Caco-2 (cell line): ENCODE data around the gene RASGRF1. TPM values are rescaled to one million over a fixed set of nuclear protein-coding genes. Genes with fewer than 3 reads are reported as not detected.

Experiments
- BruUV-seq: library from RNA; stranded (reverse); fragments of 400-500 nt; replicated peaks from 2 replicates; lab custom pipeline; 2021; lab: Mats Ljungman, UMichigan
- CTCF ChIA-PET: fragments of 300-600 bp; sonication (Branson Sonifier 250); formaldehyde crosslinking; loops from one replicate; lab custom pipeline; 2022; ENCODE audit warnings: antibody characterized with exemption; lab: Charles Lee
- POLR2A ChIA-PET: fragments of 300-600 bp; sonication (Branson Sonifier 250); formaldehyde crosslinking; loops from one replicate; lab custom pipeline; 2022; ENCODE audit warnings: antibody characterized with exemption; lab: Charles Lee
- DNase-seq, 2 experiments: peaks; one replicate each; pipeline versions ENCODE4 v3.0.0 to v3.0.0-alpha.2; 2020 to 2022
- H3K27me3 ChIP-seq: replicated peaks from 2 replicates; pipeline ENCODE4 v1.6.0; 2011; ENCODE audit warnings: low read length; ENCODE audit not compliant: control insufficient read depth, insufficient read depth
- H3K36me3 ChIP-seq: 2 replicates; pipeline ENCODE4 v1.5.1; 2011; ENCODE audit warnings: low read length; ENCODE audit not compliant: control insufficient read depth, insufficient read depth
- H3K4me1 ChIP-seq: fragments of 250-450 bp; sonication (Bioruptor Pico); 2 replicates; pipeline ENCODE4 v1.5.1; 2020; ENCODE audit warnings: mild to moderate bottlenecking
- H3K4me3 ChIP-seq: 2 replicates; pipeline ENCODE4 v1.5.1; 2011; ENCODE audit warnings: low read depth, mild to moderate bottlenecking, control low read depth, low read length
- H3K9me3 ChIP-seq: fragments of 250-450 bp; sonication (Bioruptor Pico); 2 replicates; pipeline ENCODE4 v1.5.1; 2020; ENCODE audit warnings: mild to moderate bottlenecking, moderate library complexity
- H3K27ac Mint-ChIP-seq: one replicate; pipeline ENCODE4 v1.8.0; 2022; ENCODE audit warnings: mixed read lengths; ENCODE audit not compliant: unreplicated experiment
- H3K27me3 Mint-ChIP-seq: one replicate; pipeline ENCODE4 v1.8.0; 2022; ENCODE audit warnings: mixed read lengths; ENCODE audit not compliant: insufficient read depth, unreplicated experiment
- H3K36me3 Mint-ChIP-seq: one replicate; pipeline ENCODE4 v1.8.0; 2022; ENCODE audit warnings: mild to moderate bottlenecking, mixed read lengths; ENCODE audit not compliant: insufficient read depth, unreplicated experiment
- H3K4me1 Mint-ChIP-seq: one replicate; pipeline ENCODE4 v1.8.0; 2022; ENCODE audit warnings: low read depth, mixed read lengths; ENCODE audit not compliant: unreplicated experiment
- H3K4me3 Mint-ChIP-seq: one replicate; pipeline ENCODE4 v1.8.0; 2022; ENCODE audit warnings: mild to moderate bottlenecking, moderate library complexity, mixed read lengths; ENCODE audit not compliant: unreplicated experiment
- H3K9me3 Mint-ChIP-seq: one replicate; pipeline ENCODE4 v1.8.0; 2022; ENCODE audit warnings: mixed read lengths; ENCODE audit not compliant: unreplicated experiment
- CTCF ChIP-seq, 2 experiments: fragments of 200-600 bp in 1 of 2; IDR thresholded peaks; 1 replicate in 1 of 2; 2 replicates in 1 of 2; pipeline versions ENCODE4 v1.5.1 to v1.8.0; 2011 to 2022; ENCODE audit warnings: antibody characterized with exemption in 1 of 2, control low read depth in 1 of 2, inconsistent platforms in 1 of 2, low read depth in 1 of 2, low read length in 1 of 2, mild to moderate bottlenecking in 1 of 2, moderate library complexity in 1 of 2; ENCODE audit not compliant: insufficient read depth in 1 of 2, severe bottlenecking in 1 of 2, unreplicated experiment in 1 of 2
- intact Hi-C: fragments of 100-400 bp; cut with micrococcal nuclease; formaldehyde crosslinking; loops from one replicate; pipeline ENCODE4 v1.10.0; 2022; ENCODE audit not compliant: unreplicated experiment
- total RNA-seq: library from RNA; stranded (reverse); gene quantifications from 2 replicates; pipeline ENCODE4 v1.2.3, GENCODE V29; 2022

Gene RASGRF1
- total RNA-seq, 1 experiment from 2014 or later = 0.57 TPM

GRCh38 chr15:79117442-79118204 lies 27.0 kb upstream of the RASGRF1 start:
- DNase-seq = no peak
- H3K27me3 Mint-ChIP-seq = peaks cover 3% of the 10 kb centered on the region
- no peaks in the 10 kb centered on the region for H3K36me3 Mint-ChIP-seq
- no peaks in the 10 kb centered on the region for H3K36me3 ChIP-seq
- ChIA-PET POLR2A (no interaction called here), CTCF (no interaction called here)
- H3K4me1 Mint-ChIP-seq = no peaks in the 10 kb centered on the region
- intact Hi-C loops = no loop called here
- no peak for TF ChIP-seq CTCF (IDR thresholded peaks at IDR 0.05; ENCODE audit: insufficient read depth in 1 of 2, low read depth in 1 of 2, low read length in 1 of 2, severe bottlenecking in 1 of 2, unreplicated experiment in 1 of 2)
- no TSS peak for BruUV-seq
- H3K27ac Mint-ChIP-seq = no peak overlapping the region
- no peaks in the 10 kb centered on the region for H3K9me3 ChIP-seq
- no peaks in the 10 kb centered on the region for H3K27me3 ChIP-seq
- H3K4me3 ChIP-seq = no peak overlapping the region
- no peak overlapping the region for H3K4me3 Mint-ChIP-seq
- H3K9me3 Mint-ChIP-seq = no peaks in the 10 kb centered on the region
- no peaks in the 10 kb centered on the region for H3K4me1 ChIP-seq

GRCh38 chr15:79116771-79117170 lies 26.2 kb upstream of the RASGRF1 start:
- H3K9me3 ChIP-seq = no peaks in the 10 kb centered on the region
- POLR2A ChIA-PET = no interaction called here
- TF ChIP-seq CTCF (IDR thresholded peaks at IDR 0.05; ENCODE audit: insufficient read depth in 1 of 2, low read depth in 1 of 2, low read length in 1 of 2, severe bottlenecking in 1 of 2, unreplicated experiment in 1 of 2) = no peak
- no peak for DNase-seq
- no peaks in the 10 kb centered on the region for H3K4me1 ChIP-seq
- no peak overlapping the region for H3K4me3 ChIP-seq
- Mint-ChIP-seq H3K36me3 (no peaks in the 10 kb centered on the region), H3K4me1 (no peaks in the 10 kb centered on the region), H3K27ac (no peak overlapping the region), H3K4me3 (no peak overlapping the region), H3K9me3 (no peaks in the 10 kb centered on the region), H3K27me3 (peaks cover 3% of the 10 kb centered on the region)
- no peaks in the 10 kb centered on the region for H3K36me3 ChIP-seq
- H3K27me3 ChIP-seq = no peaks in the 10 kb centered on the region
- intact Hi-C loops = no loop called here
- BruUV-seq = no TSS peak
- CTCF ChIA-PET = no interaction called here

GRCh38 chr15:79115986-79116665 lies 25.5 kb upstream of the RASGRF1 start:
- Histone ChIP-seq H3K36me3 (no peaks in the 10 kb centered on the region), H3K4me1 (no peaks in the 10 kb centered on the region), H3K9me3 (no peaks in the 10 kb centered on the region), H3K27me3 (no peaks in the 10 kb centered on the region), H3K4me3 (no peak overlapping the region)
- ChIA-PET CTCF (no interaction called here), POLR2A (no interaction called here)
- Mint-ChIP-seq H3K27ac (no peak overlapping the region), H3K27me3 (peaks cover 3% of the 10 kb centered on the region), H3K36me3 (no peaks in the 10 kb centered on the region), H3K9me3 (no peaks in the 10 kb centered on the region), H3K4me1 (no peaks in the 10 kb centered on the region), H3K4me3 (no peak overlapping the region)
- no peak for DNase-seq
- intact Hi-C loops = no loop called here
- no peak for TF ChIP-seq CTCF (IDR thresholded peaks at IDR 0.05; ENCODE audit: insufficient read depth in 1 of 2, low read depth in 1 of 2, low read length in 1 of 2, severe bottlenecking in 1 of 2, unreplicated experiment in 1 of 2)
- no TSS peak for BruUV-seq
